ENCODE data around the gene TOP3B. TPM values are rescaled to one million over a fixed set of nuclear protein-coding genes. Genes with fewer than 3 reads are reported as not detected.

Gene TOP3B
- total and polyA plus RNA-seq, 4 donors: 6.0 to 26.9 (median 8.8) TPM

- Histone ChIP-seq H3K36me3 (ENCODE audit: control insufficient read depth in 4 of 4, insufficient read depth in 3 of 4, low read depth in 1 of 4, low read length in 3 of 4) (no peaks in the 10 kb centered on the region), H3K4me3 (ENCODE audit: low read depth in 1 of 3, low read length in 3 of 3) (no peak overlapping the region), H3K9me3 (ENCODE audit: control insufficient read depth in 4 of 4, low read length in 3 of 4) (no peaks in the 10 kb centered on the region), H3K4me1 (ENCODE audit: control insufficient read depth in 4 of 4, insufficient read depth in 4 of 4, low read length in 3 of 4) (no peaks in the 10 kb centered on the region), H3K9ac (ENCODE audit: low read depth in 1 of 2, low read length in 2 of 2) (no peak overlapping the region), H3K27me3 (ENCODE audit: control insufficient read depth in 4 of 4, insufficient read depth in 4 of 4, low read length in 3 of 4) (no peaks in the 10 kb centered on the region), H3K27ac (ENCODE audit: low read depth in 1 of 2, low read length in 2 of 2) (no peak overlapping the region)
- no peak for DNase-seq (ENCODE audit: low spot score)
- TF ChIP-seq, protein P1, sequence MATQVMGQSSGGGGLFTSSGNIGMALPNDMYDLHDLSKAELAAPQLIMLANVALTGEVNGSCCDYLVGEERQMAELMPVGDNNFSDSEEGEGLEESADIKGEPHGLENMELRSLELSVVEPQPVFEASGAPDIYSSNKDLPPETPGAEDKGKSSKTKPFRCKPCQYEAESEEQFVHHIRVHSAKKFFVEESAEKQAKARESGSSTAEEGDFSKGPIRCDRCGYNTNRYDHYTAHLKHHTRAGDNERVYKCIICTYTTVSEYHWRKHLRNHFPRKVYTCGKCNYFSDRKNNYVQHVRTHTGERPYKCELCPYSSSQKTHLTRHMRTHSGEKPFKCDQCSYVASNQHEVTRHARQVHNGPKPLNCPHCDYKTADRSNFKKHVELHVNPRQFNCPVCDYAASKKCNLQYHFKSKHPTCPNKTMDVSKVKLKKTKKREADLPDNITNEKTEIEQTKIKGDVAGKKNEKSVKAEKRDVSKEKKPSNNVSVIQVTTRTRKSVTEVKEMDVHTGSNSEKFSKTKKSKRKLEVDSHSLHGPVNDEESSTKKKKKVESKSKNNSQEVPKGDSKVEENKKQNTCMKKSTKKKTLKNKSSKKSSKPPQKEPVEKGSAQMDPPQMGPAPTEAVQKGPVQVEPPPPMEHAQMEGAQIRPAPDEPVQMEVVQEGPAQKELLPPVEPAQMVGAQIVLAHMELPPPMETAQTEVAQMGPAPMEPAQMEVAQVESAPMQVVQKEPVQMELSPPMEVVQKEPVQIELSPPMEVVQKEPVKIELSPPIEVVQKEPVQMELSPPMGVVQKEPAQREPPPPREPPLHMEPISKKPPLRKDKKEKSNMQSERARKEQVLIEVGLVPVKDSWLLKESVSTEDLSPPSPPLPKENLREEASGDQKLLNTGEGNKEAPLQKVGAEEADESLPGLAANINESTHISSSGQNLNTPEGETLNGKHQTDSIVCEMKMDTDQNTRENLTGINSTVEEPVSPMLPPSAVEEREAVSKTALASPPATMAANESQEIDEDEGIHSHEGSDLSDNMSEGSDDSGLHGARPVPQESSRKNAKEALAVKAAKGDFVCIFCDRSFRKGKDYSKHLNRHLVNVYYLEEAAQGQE (IDR thresholded peaks at IDR 0.05): no peak
- no peak for TF ChIP-seq TAF1 (conservative IDR thresholded peaks at IDR 0.05)
- TF ChIP-seq, protein P2, sequence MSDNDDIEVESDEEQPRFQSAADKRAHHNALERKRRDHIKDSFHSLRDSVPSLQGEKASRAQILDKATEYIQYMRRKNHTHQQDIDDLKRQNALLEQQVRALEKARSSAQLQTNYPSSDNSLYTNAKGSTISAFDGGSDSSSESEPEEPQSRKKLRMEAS (IDR thresholded peaks at IDR 0.05): no peak
- no peak for TF ChIP-seq RXRA (IDR thresholded peaks at IDR 0.05)
- no peak for TF ChIP-seq NR2F2 (IDR thresholded peaks at IDR 0.05)
- no peak for TF ChIP-seq FOXA2 (IDR thresholded peaks at IDR 0.05)
- no peak for TF ChIP-seq HNF4G (IDR thresholded peaks at IDR 0.05)
- TF ChIP-seq RAD21 (IDR thresholded peaks at IDR 0.05): no peak
- no peak for TF ChIP-seq ATF3 (IDR thresholded peaks at IDR 0.05)
- no peak for TF ChIP-seq JUND (IDR thresholded peaks at IDR 0.05)
- TF ChIP-seq EGR1 (IDR thresholded peaks at IDR 0.05; ENCODE audit: low read depth in 2 of 2): no peak
- no peak for TF ChIP-seq FOXA1 (IDR thresholded peaks at IDR 0.05)
- 87% methylated on average over 5 of the region's 5 CpGs for WGBS
Measured at GRCh38 chr22:22005945-22006595, 23.5 kb upstream of the TOP3B start.

DNA sequence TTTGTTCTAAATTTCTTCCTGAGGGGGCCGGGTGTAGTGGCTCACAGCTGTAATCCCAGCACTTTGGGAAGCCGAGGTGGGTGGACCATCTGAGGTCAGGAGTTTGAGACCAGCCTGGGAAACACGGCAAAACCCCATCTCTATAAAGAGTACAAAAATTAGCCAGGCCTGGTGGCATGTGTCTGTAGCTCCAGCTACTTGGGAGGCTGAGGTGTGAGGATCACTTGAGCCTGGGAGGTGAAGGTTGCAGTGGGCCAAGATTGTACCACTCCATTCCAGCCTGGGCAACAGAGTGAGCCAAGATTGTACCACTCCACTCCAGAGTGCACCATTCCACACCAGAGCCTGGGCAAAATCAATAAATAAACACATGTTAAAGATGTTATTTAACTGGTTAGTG is 20.6 kb upstream of the TOP3B start:
- Histone ChIP-seq H3K27me3 (ENCODE audit: control insufficient read depth in 4 of 4, insufficient read depth in 4 of 4, low read length in 3 of 4) (no peaks in the 10 kb centered on the region), H3K4me1 (ENCODE audit: control insufficient read depth in 4 of 4, insufficient read depth in 4 of 4, low read length in 3 of 4) (no peaks in the 10 kb centered on the region), H3K9ac (ENCODE audit: low read depth in 1 of 2, low read length in 2 of 2) (no peak overlapping the region), H3K4me3 (ENCODE audit: low read depth in 1 of 3, low read length in 3 of 3) (no peak overlapping the region), H3K27ac (ENCODE audit: low read depth in 1 of 2, low read length in 2 of 2) (no peak overlapping the region), H3K36me3 (ENCODE audit: control insufficient read depth in 4 of 4, insufficient read depth in 3 of 4, low read depth in 1 of 4, low read length in 3 of 4) (no peaks in the 10 kb centered on the region), H3K9me3 (ENCODE audit: control insufficient read depth in 4 of 4, low read length in 3 of 4) (no peaks in the 10 kb centered on the region)
- TF ChIP-seq RXRA (IDR thresholded peaks at IDR 0.05) (no peak), FOXA1 (IDR thresholded peaks at IDR 0.05) (no peak), HNF4A (conservative IDR thresholded peaks at IDR 0.05) (no peak), EGR1 (IDR thresholded peaks at IDR 0.05; ENCODE audit: low read depth in 2 of 2) (no peak), ZBTB33 (IDR thresholded peaks at IDR 0.05) (no peak), GABPA (IDR thresholded peaks at IDR 0.05 in 1 of 2, conservative IDR thresholded peaks at IDR 0.05 in 1 of 2) (no peak), TAF1 (conservative IDR thresholded peaks at IDR 0.05) (no peak), JUND (IDR thresholded peaks at IDR 0.05) (no peak), ATF3 (IDR thresholded peaks at IDR 0.05) (no peak), RAD21 (IDR thresholded peaks at IDR 0.05) (no peak), SP1 (IDR thresholded peaks at IDR 0.05) (no peak)
- WGBS: 72% methylated on average over 3 of the region's 3 CpGs
- DNase-seq (ENCODE audit: low spot score): no peak

Measured in liver (tissue), 9 donors.